Left ventricle myocardium inferior (tissue), 1 donor: ENCODE measurements around the gene PYGB. TPM values are rescaled to one million over a fixed set of nuclear protein-coding genes. Genes with fewer than 3 reads are reported as not detected.

ENCODE experiments used
- DNase-seq: peaks from one replicate; pipeline ENCODE4 v3.0.0-alpha.2; 2020
- H3K27ac ChIP-seq: fragments of 200-600 bp; replicated peaks from 2 replicates; pipeline ENCODE4 v1.8.0; 2021
- H3K27me3 ChIP-seq: fragments of 200-600 bp; 2 replicates; pipeline ENCODE4 v1.8.0; 2021; ENCODE audit warnings: low read depth
- H3K36me3 ChIP-seq: fragments of 200-600 bp; 2 replicates; pipeline ENCODE4 v1.8.0; 2021
- H3K4me1 ChIP-seq: fragments of 200-600 bp; 2 replicates; pipeline ENCODE4 v1.8.0; 2021
- H3K4me3 ChIP-seq: fragments of 200-600 bp; 2 replicates; pipeline ENCODE4 v1.8.0; 2021; ENCODE audit warnings: mild to moderate bottlenecking, moderate library complexity
- H3K9me3 ChIP-seq: fragments of 200-600 bp; replicated peaks from 2 replicates; pipeline ENCODE4 v1.8.0; 2021
- intact Hi-C: fragments of 100-400 bp; cut with micrococcal nuclease; formaldehyde crosslinking; loops from one replicate; pipeline ENCODE4 v1.11.0; 2022
- total RNA-seq: library from RNA; stranded (reverse); fragmentation: NEBNext Ultra II Directional; extraction: Animal tissue kit (Norgen Biotek cat#: 25700); gene quantifications from one replicate; pipeline ENCODE4 v1.2.1, GENCODE V29; 2021
- TF ChIP-seq, protein P1 (sequence below): fragments of 200-600 bp; IDR thresholded peaks from 2 replicates; pipeline ENCODE4 v1.8.0; 2021; ENCODE audit warnings: antibody characterized with exemption, mild to moderate bottlenecking, borderline replicate concordance
- donor health status: DM: no; HTN: yes; CAD: no; lungs with severe emphysema.

The PYGB gene
- total RNA-seq, 1 donor from 2014 or later = 218 TPM

DNA sequence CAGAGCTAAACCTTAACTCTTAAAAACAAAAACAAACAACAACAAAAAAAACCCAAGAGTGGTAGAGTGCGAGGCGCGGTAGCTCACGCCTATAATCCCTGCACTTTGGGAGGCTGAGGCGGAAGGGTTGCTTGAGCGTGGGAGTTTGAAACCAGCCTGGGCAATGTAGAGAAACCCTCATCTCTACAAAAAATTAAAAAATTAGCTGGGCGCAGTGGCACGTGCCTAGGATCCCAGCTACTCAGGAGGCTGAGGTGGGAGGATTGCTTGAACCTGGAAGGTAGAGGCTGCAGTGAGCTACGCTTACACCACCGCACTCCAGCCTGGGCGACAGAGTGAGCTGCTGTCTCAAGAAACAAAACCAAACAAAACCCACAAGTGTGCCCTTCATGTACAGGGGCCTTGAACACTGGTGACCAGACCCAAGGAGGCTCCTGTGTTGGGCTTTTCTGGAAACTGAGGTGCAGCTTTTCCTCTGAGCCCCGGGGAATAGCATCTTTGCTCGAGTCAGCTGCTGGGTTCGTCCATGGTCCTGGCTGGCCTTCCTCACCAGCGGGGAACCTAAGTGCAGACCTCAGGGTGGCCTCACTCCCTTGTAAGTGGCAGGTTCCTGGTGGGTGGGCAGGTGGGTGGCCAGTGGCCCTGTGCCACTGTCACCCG is 39.9 kb downstream of the PYGB start:
- Histone ChIP-seq H3K27me3 (no peaks in the 10 kb centered on the region), H3K4me3 (no peak overlapping the region), H3K4me1 (peaks cover 45% of the 10 kb centered on the region), H3K36me3 (peaks cover 100% of the 10 kb centered on the region), H3K27ac (no peak overlapping the region), H3K9me3 (no peaks in the 10 kb centered on the region)
- TF ChIP-seq, protein P1, sequence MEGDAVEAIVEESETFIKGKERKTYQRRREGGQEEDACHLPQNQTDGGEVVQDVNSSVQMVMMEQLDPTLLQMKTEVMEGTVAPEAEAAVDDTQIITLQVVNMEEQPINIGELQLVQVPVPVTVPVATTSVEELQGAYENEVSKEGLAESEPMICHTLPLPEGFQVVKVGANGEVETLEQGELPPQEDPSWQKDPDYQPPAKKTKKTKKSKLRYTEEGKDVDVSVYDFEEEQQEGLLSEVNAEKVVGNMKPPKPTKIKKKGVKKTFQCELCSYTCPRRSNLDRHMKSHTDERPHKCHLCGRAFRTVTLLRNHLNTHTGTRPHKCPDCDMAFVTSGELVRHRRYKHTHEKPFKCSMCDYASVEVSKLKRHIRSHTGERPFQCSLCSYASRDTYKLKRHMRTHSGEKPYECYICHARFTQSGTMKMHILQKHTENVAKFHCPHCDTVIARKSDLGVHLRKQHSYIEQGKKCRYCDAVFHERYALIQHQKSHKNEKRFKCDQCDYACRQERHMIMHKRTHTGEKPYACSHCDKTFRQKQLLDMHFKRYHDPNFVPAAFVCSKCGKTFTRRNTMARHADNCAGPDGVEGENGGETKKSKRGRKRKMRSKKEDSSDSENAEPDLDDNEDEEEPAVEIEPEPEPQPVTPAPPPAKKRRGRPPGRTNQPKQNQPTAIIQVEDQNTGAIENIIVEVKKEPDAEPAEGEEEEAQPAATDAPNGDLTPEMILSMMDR = no peak
- intact Hi-C loops = no loop called here
- DNase-seq = peak; percentile 6

DNA sequence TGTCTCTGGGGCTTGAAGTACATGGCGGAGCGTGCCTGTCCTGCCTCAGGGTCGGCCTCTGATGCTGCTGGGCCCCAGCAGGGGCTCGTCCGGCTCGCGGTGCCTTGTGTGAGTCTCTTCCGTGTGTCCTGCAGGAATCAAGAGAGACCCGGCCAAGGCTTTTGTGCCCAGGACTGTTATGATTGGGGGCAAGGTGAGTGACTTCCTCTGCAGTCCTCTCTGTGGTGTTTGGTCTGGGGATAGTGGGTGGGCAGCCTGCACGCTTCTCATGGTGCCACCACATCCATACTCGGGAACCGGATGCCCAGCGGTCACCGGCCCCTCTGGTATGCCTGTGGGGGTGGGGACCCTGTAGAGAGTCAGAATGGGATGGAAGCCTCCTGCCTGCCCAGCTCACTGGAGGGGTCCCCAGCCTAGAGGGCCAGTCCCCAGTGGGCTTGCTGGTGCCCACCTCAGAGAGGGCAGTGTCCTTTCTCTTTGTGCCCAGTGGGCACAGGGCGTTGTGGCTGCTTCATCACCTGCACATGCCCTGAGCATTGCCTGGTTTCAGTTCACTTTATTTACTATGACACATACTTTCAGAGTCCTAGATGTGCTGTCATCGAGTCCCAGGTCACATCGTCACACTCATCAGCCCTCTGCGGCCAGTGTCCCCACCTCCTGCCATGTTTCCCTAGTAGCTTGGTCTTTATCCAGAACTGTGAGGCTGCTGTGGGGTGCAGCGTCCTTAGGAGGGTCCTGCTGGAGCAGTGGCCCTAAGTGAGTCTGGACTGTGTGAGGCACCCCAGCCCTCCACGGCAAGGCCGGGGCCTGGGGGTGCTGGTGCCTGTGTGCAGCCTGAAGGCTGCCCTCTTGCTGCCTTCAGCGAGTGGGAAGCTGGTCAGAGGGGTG is 40.7 kb downstream of the PYGB start:
- peak; percentile 13 for DNase-seq
- no peaks in the 10 kb centered on the region for H3K9me3 ChIP-seq
- peaks cover 52% of the 10 kb centered on the region for H3K4me1 ChIP-seq
- H3K27me3 ChIP-seq = no peaks in the 10 kb centered on the region
- intact Hi-C loops = no loop called here
- TF ChIP-seq, protein P1 = no peak
- H3K4me3 ChIP-seq = no peak overlapping the region
- peaks cover 92% of the 10 kb centered on the region for H3K36me3 ChIP-seq
- peak overlapping the region; percentile 19 for H3K27ac ChIP-seq

DNA sequence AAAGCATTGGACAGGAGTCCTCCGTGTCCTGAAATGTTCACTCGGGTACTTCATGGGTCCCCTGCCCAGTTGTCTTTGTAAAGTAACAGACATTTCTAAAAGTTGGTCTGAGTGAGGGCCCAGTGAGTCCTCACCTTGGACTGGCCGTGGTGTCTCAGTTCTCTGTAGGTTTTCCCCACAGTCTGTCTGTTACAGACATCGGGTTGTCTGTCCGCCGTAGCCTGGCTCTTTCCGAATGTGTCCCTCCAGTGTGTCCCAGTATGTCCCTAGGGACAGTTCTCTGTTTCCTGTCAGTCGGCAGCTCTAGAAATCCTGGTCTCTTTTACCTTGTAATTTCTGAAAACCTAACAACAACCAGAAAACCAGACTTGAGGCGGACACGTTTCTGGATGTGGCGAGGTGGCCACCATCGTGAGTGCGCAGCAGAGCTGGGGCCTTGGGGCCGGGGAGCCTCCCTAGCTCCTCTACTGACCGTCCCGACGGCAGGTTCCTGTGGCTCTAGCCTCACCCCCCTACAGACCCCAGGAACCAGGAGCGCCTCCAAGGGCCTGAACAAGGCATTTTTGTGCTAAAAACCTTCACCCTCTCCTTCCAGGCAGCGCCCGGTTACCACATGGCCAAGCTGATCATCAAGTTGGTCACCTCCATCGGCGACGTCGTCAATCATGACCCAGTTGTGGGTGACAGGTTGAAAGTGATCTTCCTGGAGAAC is 42.2 kb downstream of the PYGB start:
- intact Hi-C loops = no loop called here
- no peak overlapping the region for H3K4me3 ChIP-seq
- peaks cover 67% of the 10 kb centered on the region for H3K4me1 ChIP-seq
- peak overlapping the region; percentile 66 for H3K27ac ChIP-seq
- H3K9me3 ChIP-seq = no peaks in the 10 kb centered on the region
- no peaks in the 10 kb centered on the region for H3K27me3 ChIP-seq
- H3K36me3 ChIP-seq = peaks cover 77% of the 10 kb centered on the region
- DNase-seq = peak; percentile 11
- TF ChIP-seq, protein P1 = no peak

DNA sequence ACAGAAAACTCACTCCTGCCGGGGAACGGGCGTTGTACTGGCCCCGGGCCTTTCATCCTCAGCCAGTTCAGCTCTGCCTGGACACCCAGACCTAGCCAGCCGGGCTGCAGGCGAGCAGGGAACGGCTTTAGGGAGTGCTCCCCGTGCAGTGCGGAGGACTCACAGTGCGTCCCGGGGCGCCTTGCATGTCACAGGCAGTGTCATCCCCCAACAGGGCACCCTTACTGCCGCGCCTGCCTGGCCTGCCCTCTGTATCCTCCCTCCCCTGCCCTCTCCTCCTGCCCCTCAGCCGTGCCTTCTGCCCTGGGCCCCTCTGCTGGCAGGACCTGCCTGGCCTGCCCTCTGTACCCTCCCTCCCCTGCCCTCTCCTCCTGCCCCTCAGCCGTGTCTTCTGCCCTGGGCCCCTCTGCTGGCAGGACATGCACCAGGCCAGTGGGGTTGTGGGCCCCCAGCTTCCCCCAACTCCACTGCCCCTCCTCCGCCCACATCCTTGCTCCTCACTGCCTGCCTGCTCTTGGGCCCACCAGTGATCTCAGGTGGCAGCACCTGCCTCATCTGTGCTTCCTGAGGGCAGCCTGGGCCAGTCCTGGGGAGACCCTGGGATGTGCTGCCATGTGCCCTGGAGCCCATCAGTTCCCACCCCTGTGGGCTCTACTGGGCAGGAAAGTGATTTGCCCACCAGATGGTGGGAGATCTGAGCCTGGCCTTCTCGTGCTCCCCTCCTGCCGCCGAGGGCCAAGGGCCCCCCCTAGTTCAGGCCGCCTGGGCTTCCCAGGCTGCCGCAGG is 43.0 kb downstream of the PYGB start:
- TF ChIP-seq, protein P1 = no peak
- intact Hi-C loops = no loop called here
- Histone ChIP-seq H3K9me3 (no peaks in the 10 kb centered on the region), H3K27me3 (no peaks in the 10 kb centered on the region), H3K36me3 (peaks cover 70% of the 10 kb centered on the region), H3K4me3 (no peak overlapping the region), H3K4me1 (peaks cover 75% of the 10 kb centered on the region), H3K27ac (peak overlapping the region; percentile 66)
- peak; percentile 14 for DNase-seq
